GM23338 (cell line): ENCODE results near the gene SIL1. TPM values are rescaled to one million over a fixed set of nuclear protein-coding genes. Genes with fewer than 3 reads are reported as not detected.

ENCODE experiments used
- ATAC-seq: fragments of 200-7000 bp; cut with Tn5 transposase; 3 replicates; pipeline ENCODE4 v1.9.1; 2020
- DNase-seq: peaks from one replicate; pipeline ENCODE4 v3.0.0-alpha.2; 2015; ENCODE audit warnings: low spot score
- H2AFZ ChIP-seq: fragments of 200-600 bp; sonication (generic); 2 replicates; pipeline ENCODE4 v1.8.0; 2016; ENCODE audit warnings: antibody characterized with exemption, mild to moderate bottlenecking, moderate library complexity
- H3F3A ChIP-seq: fragments of 200-600 bp; sonication (generic); replicated peaks from 2 replicates; pipeline ENCODE4 v1.8.0; 2017; ENCODE audit warnings: antibody characterized with exemption, mixed run types, low read depth
- H3K27ac ChIP-seq: fragments of 200-600 bp; sonication (generic); 2 replicates; pipeline ENCODE4 v1.6.1; 2016; ENCODE audit warnings: low read depth
- H3K27me3 ChIP-seq: fragments of 200-600 bp; sonication (generic); 2 replicates; pipeline ENCODE4 v1.8.0; 2016; ENCODE audit warnings: mild to moderate bottlenecking, mixed run types, moderate library complexity; ENCODE audit not compliant: insufficient read depth
- H3K36me3 ChIP-seq: fragments of 200-600 bp; sonication (generic); 2 replicates; pipeline ENCODE4 v1.8.0; 2016; ENCODE audit warnings: mild to moderate bottlenecking; ENCODE audit not compliant: insufficient read depth
- H3K4me1 ChIP-seq: fragments of 200-600 bp; sonication (generic); 2 replicates; pipeline ENCODE4 v1.8.0; 2016; ENCODE audit warnings: mild to moderate bottlenecking, moderate library complexity; ENCODE audit not compliant: insufficient read depth
- H3K4me2 ChIP-seq: fragments of 200-600 bp; sonication (generic); 2 replicates; pipeline ENCODE4 v1.7.1; 2017; ENCODE audit warnings: mixed run types
- H3K4me3 ChIP-seq: fragments of 200-600 bp; sonication (generic); 2 replicates; pipeline ENCODE4 v1.6.1; 2016; ENCODE audit warnings: mixed run types
- H3K79me2 ChIP-seq: fragments of 200-600 bp; sonication (generic); replicated peaks from 2 replicates; pipeline ENCODE4 v1.8.0; 2017; ENCODE audit warnings: mild to moderate bottlenecking; ENCODE audit not compliant: insufficient read depth
- H3K9me2 ChIP-seq: fragments of 200-600 bp; sonication (generic); 2 replicates; pipeline ENCODE4 v1.8.0; 2017; ENCODE audit not compliant: insufficient read depth
- H4K20me1 ChIP-seq: fragments of 200-600 bp; sonication (generic); replicated peaks from 2 replicates; pipeline ENCODE4 v1.8.0; 2017; ENCODE audit warnings: mild to moderate bottlenecking; ENCODE audit not compliant: insufficient read depth
- H3K27ac Mint-ChIP-seq: 2 replicates; pipeline ENCODE4 v1.8.0; 2020; ENCODE audit warnings: inconsistent platforms, mild to moderate bottlenecking, moderate library complexity, mixed read lengths
- H3K27me3 Mint-ChIP-seq: 3 replicates; pipeline ENCODE4 v1.8.0; 2022; ENCODE audit warnings: low read depth, mild to moderate bottlenecking, moderate library complexity, mixed read lengths, inconsistent platforms; ENCODE audit not compliant: insufficient read depth, poor library complexity
- H3K36me3 Mint-ChIP-seq: 3 replicates; pipeline ENCODE4 v1.8.0; 2021; ENCODE audit warnings: low read depth, mild to moderate bottlenecking, inconsistent platforms, moderate library complexity, mixed read lengths
- H3K4me1 Mint-ChIP-seq: 3 replicates; pipeline ENCODE4 v1.8.0; 2020; ENCODE audit warnings: mild to moderate bottlenecking, inconsistent platforms, mixed read lengths
- H3K4me3 Mint-ChIP-seq: 3 replicates; pipeline ENCODE4 v1.8.0; 2021; ENCODE audit warnings: moderate library complexity, mild to moderate bottlenecking, inconsistent platforms, mixed read lengths
- H3K9me3 Mint-ChIP-seq: 3 replicates; pipeline ENCODE4 v1.8.0; 2020; ENCODE audit warnings: moderate library complexity, mild to moderate bottlenecking, inconsistent platforms, mixed read lengths
- EZH2 ChIP-seq: fragments of 200-600 bp; sonication (generic); IDR thresholded peaks from one replicate; pipeline ENCODE4 v1.8.0; 2017; ENCODE audit warnings: antibody characterized with exemption, mild to moderate bottlenecking, low read depth; ENCODE audit not compliant: unreplicated experiment
- JUNB ChIP-seq: IDR thresholded peaks from one replicate; pipeline ENCODE4 v1.6.1; 2016; ENCODE audit warnings: antibody characterized with exemption; ENCODE audit not compliant: unreplicated experiment
- NANOG ChIP-seq: IDR thresholded peaks from 2 replicates; pipeline ENCODE4 v1.6.1; 2016; ENCODE audit warnings: antibody characterized with exemption, borderline replicate concordance
- POLR2AphosphoS5 ChIP-seq: IDR thresholded peaks from 2 replicates; pipeline ENCODE4 v1.6.1; 2016; ENCODE audit warnings: antibody characterized with exemption, low read depth
- STAT1 ChIP-seq: IDR thresholded peaks from one replicate; pipeline ENCODE4 v1.6.1; 2016; ENCODE audit warnings: antibody characterized with exemption; ENCODE audit not compliant: unreplicated experiment
- ZNF331 ChIP-seq: fragments of 250-450 bp; sonication (Bioruptor Pico); IDR thresholded peaks from 2 replicates; pipeline ENCODE4 v1.5.0; 2020; ENCODE audit warnings: low read depth, mild to moderate bottlenecking, moderate library complexity
- polyA plus RNA-seq: library from polyadenylated mRNA; unstranded; fragments of >200 nt; fragmentation: Nextera tagmentation; extraction: Ambion mirVana; gene quantifications from 2 replicates; pipeline ENCODE4 v1.2.1, GENCODE V29; 2016
- total RNA-seq: library from RNA; depleted of rRNA; stranded (reverse); fragments of >200 nt; shearing (Covaris generic); gene quantifications from 2 replicates; pipeline ENCODE4 v1.2.3, GENCODE V29; 2014
- TF ChIP-seq, protein P1 (sequence below): IDR thresholded peaks from one replicate; pipeline ENCODE4 v1.6.1; 2018; ENCODE audit warnings: antibody characterized with exemption; ENCODE audit not compliant: unreplicated experiment
- TF ChIP-seq, protein P2 (sequence below), 2 experiments: fragments of 200-600 bp in 1 of 2; sonication (generic) in 1 of 2; conservative IDR thresholded peaks; 2 replicates each; pipeline versions ENCODE4 v1.5.1 to v1.6.1; 2016 to 2017; ENCODE audit warnings: antibody characterized with exemption in 2 of 2, low read depth in 2 of 2, mild to moderate bottlenecking in 2 of 2, moderate library complexity in 1 of 2
- TF ChIP-seq, protein P3 (sequence below): fragments of 250-450 bp; sonication (Bioruptor Pico); IDR thresholded peaks from 2 replicates; pipeline ENCODE4 v1.5.0; 2020; ENCODE audit warnings: mild to moderate bottlenecking, moderate library complexity

The SIL1 gene
- total and polyA plus RNA-seq, 2 experiments from 2014 or later, result 5.5 to 5.9 TPM

DNA sequence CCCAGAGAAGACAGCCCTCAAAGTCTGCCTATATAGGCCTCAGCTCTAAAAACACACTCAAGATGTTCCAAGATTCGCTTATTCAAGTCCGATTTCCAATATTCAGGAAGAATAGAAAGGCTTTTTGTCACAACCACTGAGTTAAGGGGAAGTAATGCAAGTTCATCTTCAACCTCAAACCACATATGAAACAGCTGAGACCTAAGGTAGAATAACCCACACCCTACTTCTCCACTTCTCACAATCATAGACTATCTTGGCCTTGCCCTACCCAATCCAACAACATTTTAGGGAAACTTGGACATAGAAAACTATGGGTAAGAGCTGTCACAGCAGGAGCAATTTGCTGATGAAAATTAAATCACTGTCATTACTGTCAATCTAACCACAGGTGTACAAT is 171.0 kb downstream of the SIL1 start:
- no peaks in the 10 kb centered on the region for H3F3A ChIP-seq
- no peak overlapping the region for H3K27ac Mint-ChIP-seq
- H3K36me3 ChIP-seq, result no peaks in the 10 kb centered on the region

More for the DNA sequence above, 171.0 kb downstream of the SIL1 start:
- Histone ChIP-seq H2AFZ (no peak overlapping the region), H3K4me1 (peaks cover 1% of the 10 kb centered on the region; the same call in 1 of the 2 replicates), H3K27ac (no peak overlapping the region), H3K4me3 (no peak overlapping the region), H3K27me3 (no peaks in the 10 kb centered on the region), H3K9me2 (no peaks in the 10 kb centered on the region), H4K20me1 (no peaks in the 10 kb centered on the region), H3K79me2 (no peaks in the 10 kb centered on the region), H3K4me2 (no peak overlapping the region)
- Mint-ChIP-seq H3K4me1 (peaks cover under 1% of the 10 kb centered on the region; the same call in 2 of the 3 replicates), H3K9me3 (no peaks in the 10 kb centered on the region), H3K4me3 (no peak overlapping the region), H3K36me3 (no peaks in the 10 kb centered on the region; the same call in 2 of the 3 replicates), H3K27me3 (no peaks in the 10 kb centered on the region)
- TF ChIP-seq POLR2AphosphoS5 (no peak), JUNB (no peak), EZH2 (no peak), NANOG (no peak), ZNF331 (CRISPR knock-in tag) (no peak), STAT1 (no peak)
- TF ChIP-seq, protein P1, sequence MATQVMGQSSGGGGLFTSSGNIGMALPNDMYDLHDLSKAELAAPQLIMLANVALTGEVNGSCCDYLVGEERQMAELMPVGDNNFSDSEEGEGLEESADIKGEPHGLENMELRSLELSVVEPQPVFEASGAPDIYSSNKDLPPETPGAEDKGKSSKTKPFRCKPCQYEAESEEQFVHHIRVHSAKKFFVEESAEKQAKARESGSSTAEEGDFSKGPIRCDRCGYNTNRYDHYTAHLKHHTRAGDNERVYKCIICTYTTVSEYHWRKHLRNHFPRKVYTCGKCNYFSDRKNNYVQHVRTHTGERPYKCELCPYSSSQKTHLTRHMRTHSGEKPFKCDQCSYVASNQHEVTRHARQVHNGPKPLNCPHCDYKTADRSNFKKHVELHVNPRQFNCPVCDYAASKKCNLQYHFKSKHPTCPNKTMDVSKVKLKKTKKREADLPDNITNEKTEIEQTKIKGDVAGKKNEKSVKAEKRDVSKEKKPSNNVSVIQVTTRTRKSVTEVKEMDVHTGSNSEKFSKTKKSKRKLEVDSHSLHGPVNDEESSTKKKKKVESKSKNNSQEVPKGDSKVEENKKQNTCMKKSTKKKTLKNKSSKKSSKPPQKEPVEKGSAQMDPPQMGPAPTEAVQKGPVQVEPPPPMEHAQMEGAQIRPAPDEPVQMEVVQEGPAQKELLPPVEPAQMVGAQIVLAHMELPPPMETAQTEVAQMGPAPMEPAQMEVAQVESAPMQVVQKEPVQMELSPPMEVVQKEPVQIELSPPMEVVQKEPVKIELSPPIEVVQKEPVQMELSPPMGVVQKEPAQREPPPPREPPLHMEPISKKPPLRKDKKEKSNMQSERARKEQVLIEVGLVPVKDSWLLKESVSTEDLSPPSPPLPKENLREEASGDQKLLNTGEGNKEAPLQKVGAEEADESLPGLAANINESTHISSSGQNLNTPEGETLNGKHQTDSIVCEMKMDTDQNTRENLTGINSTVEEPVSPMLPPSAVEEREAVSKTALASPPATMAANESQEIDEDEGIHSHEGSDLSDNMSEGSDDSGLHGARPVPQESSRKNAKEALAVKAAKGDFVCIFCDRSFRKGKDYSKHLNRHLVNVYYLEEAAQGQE, result no peak
- TF ChIP-seq, protein P2, sequence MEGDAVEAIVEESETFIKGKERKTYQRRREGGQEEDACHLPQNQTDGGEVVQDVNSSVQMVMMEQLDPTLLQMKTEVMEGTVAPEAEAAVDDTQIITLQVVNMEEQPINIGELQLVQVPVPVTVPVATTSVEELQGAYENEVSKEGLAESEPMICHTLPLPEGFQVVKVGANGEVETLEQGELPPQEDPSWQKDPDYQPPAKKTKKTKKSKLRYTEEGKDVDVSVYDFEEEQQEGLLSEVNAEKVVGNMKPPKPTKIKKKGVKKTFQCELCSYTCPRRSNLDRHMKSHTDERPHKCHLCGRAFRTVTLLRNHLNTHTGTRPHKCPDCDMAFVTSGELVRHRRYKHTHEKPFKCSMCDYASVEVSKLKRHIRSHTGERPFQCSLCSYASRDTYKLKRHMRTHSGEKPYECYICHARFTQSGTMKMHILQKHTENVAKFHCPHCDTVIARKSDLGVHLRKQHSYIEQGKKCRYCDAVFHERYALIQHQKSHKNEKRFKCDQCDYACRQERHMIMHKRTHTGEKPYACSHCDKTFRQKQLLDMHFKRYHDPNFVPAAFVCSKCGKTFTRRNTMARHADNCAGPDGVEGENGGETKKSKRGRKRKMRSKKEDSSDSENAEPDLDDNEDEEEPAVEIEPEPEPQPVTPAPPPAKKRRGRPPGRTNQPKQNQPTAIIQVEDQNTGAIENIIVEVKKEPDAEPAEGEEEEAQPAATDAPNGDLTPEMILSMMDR (conservative IDR thresholded peaks at IDR 0.05; ENCODE audit: low read depth in 2 of 2), result no peak
- TF ChIP-seq, protein P3, sequence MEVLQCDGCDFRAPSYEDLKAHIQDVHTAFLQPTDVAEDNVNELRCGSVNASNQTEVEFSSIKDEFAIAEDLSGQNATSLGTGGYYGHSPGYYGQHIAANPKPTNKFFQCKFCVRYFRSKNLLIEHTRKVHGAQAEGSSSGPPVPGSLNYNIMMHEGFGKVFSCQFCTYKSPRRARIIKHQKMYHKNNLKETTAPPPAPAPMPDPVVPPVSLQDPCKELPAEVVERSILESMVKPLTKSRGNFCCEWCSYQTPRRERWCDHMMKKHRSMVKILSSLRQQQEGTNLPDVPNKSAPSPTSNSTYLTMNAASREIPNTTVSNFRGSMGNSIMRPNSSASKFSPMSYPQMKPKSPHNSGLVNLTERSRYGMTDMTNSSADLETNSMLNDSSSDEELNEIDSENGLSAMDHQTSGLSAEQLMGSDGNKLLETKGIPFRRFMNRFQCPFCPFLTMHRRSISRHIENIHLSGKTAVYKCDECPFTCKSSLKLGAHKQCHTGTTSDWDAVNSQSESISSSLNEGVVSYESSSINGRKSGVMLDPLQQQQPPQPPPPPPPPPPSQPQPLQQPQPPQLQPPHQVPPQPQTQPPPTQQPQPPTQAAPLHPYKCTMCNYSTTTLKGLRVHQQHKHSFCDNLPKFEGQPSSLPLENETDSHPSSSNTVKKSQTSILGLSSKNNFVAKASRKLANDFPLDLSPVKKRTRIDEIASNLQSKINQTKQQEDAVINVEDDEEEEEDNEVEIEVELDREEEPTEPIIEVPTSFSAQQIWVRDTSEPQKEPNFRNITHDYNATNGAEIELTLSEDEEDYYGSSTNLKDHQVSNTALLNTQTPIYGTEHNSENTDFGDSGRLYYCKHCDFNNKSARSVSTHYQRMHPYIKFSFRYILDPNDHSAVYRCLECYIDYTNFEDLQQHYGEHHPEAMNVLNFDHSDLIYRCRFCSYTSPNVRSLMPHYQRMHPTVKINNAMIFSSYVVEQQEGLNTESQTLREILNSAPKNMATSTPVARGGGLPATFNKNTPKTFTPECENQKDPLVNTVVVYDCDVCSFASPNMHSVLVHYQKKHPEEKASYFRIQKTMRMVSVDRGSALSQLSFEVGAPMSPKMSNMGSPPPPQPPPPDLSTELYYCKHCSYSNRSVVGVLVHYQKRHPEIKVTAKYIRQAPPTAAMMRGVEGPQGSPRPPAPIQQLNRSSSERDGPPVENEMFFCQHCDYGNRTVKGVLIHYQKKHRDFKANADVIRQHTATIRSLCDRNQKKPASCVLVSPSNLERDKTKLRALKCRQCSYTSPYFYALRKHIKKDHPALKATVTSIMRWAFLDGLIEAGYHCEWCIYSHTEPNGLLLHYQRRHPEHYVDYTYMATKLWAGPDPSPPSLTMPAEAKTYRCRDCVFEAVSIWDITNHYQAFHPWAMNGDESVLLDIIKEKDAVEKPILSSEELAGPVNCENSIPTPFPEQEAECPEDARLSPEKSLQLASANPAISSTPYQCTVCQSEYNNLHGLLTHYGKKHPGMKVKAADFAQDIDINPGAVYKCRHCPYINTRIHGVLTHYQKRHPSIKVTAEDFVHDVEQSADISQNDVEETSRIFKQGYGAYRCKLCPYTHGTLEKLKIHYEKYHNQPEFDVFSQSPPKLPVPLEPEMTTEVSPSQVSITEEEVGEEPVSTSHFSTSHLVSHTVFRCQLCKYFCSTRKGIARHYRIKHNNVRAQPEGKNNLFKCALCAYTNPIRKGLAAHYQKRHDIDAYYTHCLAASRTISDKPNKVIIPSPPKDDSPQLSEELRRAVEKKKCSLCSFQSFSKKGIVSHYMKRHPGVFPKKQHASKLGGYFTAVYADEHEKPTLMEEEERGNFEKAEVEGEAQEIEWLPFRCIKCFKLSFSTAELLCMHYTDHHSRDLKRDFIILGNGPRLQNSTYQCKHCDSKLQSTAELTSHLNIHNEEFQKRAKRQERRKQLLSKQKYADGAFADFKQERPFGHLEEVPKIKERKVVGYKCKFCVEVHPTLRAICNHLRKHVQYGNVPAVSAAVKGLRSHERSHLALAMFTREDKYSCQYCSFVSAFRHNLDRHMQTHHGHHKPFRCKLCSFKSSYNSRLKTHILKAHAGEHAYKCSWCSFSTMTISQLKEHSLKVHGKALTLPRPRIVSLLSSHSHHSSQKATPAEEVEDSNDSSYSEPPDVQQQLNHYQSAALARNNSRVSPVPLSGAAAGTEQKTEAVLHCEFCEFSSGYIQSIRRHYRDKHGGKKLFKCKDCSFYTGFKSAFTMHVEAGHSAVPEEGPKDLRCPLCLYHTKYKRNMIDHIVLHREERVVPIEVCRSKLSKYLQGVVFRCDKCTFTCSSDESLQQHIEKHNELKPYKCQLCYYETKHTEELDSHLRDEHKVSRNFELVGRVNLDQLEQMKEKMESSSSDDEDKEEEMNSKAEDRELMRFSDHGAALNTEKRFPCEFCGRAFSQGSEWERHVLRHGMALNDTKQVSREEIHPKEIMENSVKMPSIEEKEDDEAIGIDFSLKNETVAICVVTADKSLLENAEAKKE (CRISPR knock-in tag), result no peak
- no peak for ATAC-seq
- no peak for DNase-seq
